K562 (cell line): ENCODE data around the gene TICRR. TPM values are rescaled to one million over a fixed set of nuclear protein-coding genes. Genes with fewer than 3 reads are reported as not detected.

Experiments used
- ATF1 ChIP-seq, 2 experiments: fragments of 450-650 bp in 1 of 2; IDR thresholded peaks; 2 replicates each; pipeline ENCODE4 v1.6.1; 2016; ENCODE audit warnings: missing compliant biosample characterization in 1 of 2, missing genetic modification characterization in 1 of 2
- ELF2 ChIP-seq: fragments of 250-450 bp; sonication (Bioruptor Pico); IDR thresholded peaks from 2 replicates; pipeline ENCODE4 v1.5.0; 2021; ENCODE audit warnings: mild to moderate bottlenecking
- FOS ChIP-seq: IDR thresholded peaks from 3 replicates; pipeline ENCODE4 v1.6.1; 2011; ENCODE audit not compliant: insufficient read length; ENCODE audit errors: extremely low read depth
- MLLT1 ChIP-seq, 2 experiments: fragments of 450-650 bp; IDR thresholded peaks; 2 replicates each; pipeline ENCODE4 v1.6.1; 2016
- NRF1 ChIP-seq, 2 experiments: fragments of 450-650 bp; IDR thresholded peaks in 1 of 2; conservative IDR thresholded peaks in 1 of 2; 2 replicates each; pipeline ENCODE4 v1.6.1; 2014; ENCODE audit warnings: mild to moderate bottlenecking in 2 of 2
- PHF20 ChIP-seq: fragments of 450-650 bp; IDR thresholded peaks from 2 replicates; pipeline ENCODE4 v1.6.1; 2018; ENCODE audit not compliant: partially characterized antibody
- PTBP1 ChIP-seq: fragments of 200-400 bp; formaldehyde crosslinking; IDR thresholded peaks from 2 replicates; pipeline ENCODE4 v1.6.1; 2017; ENCODE audit warnings: low read depth, low read length
- SRF ChIP-seq, 2 experiments: fragments of 250-450, 450-650 bp in 1 of 2; sonication (Bioruptor Pico) in 1 of 2; sonication (generic) in 1 of 2; formaldehyde crosslinking; IDR thresholded peaks; 2 replicates each; pipeline versions ENCODE4 v1.5.0 to v1.5.1; 2020 to 2022; ENCODE audit warnings: mild to moderate bottlenecking in 1 of 2, missing genetic modification reagents in 1 of 2
- XRCC5 ChIP-seq: fragments of 200-400 bp; formaldehyde crosslinking; IDR thresholded peaks from 2 replicates; pipeline ENCODE4 v1.6.1; 2017; ENCODE audit warnings: low read depth, mild to moderate bottlenecking, low read length
- ZBTB7A ChIP-seq: IDR thresholded peaks from 2 replicates; pipeline ENCODE4 v1.6.1; 2011; ENCODE audit warnings: low read depth, mild to moderate bottlenecking, low read length, moderate library complexity, borderline replicate concordance; ENCODE audit not compliant: control insufficient read depth
- ZFPM2 ChIP-seq: fragments of 250-450 bp; sonication (Bioruptor Pico); IDR thresholded peaks from 2 replicates; pipeline ENCODE4 v1.5.1; 2022; ENCODE audit warnings: mild to moderate bottlenecking
- ZFX ChIP-seq: sonication (generic); formaldehyde crosslinking; IDR thresholded peaks from 2 replicates; pipeline ENCODE4 v1.8.0; 2022; ENCODE audit warnings: mild to moderate bottlenecking, missing genetic modification reagents, moderate library complexity
- ZNF589 ChIP-seq: fragments of 200-800 bp; sonication (Bioruptor generic); IDR thresholded peaks from 2 replicates; pipeline ENCODE4 v1.6.1; 2016; ENCODE audit warnings: low read depth, missing genetic modification characterization, missing compliant biosample characterization
- ZNF699 ChIP-seq: fragments of 250-450 bp; sonication (Bioruptor Pico); IDR thresholded peaks from 2 replicates; pipeline ENCODE4 v1.8.0; 2021; ENCODE audit warnings: mild to moderate bottlenecking, moderate library complexity; ENCODE audit not compliant: insufficient replicate concordance
- ZSCAN29 ChIP-seq: fragments of 450-650 bp; IDR thresholded peaks from 2 replicates; pipeline ENCODE4 v1.6.1; 2017
- polyA plus RNA-seq, 8 experiments: library from polyadenylated mRNA; depleted of rRNA in 4 of 8; stranded (reverse) in 5 of 8; unstranded in 3 of 8; fragments of >200 nt; fragmentation: Nextera tagmentation in 2 of 8; fragmentation: Illumina TruSeq in 1 of 8; extraction: Ambion mirVana in 2 of 8; extraction: Trizol in 1 of 8; gene quantifications; 2 replicates each; pipeline versions ENCODE4 v1.2.1 to v1.2.3, GENCODE V29; 2011 to 2014; ENCODE audit warnings: inconsistent platforms in 1 of 8, missing spikeins in 1 of 8
- total RNA-seq, 7 experiments: library from RNA; depleted of rRNA in 6 of 7; stranded (reverse); fragments of >200 nt in 6 of 7; fragmentation: Illumina TruSeq in 2 of 7; extraction: Trizol in 2 of 7; gene quantifications; 2 replicates each; pipeline versions ENCODE4 v1.2.1 to v1.2.3, GENCODE V29; 2011 to 2021; ENCODE audit warnings: low replicate concordance in 1 of 7
- TF ChIP-seq, protein P1 (sequence below): fragments of 250-450 bp; sonication (Bioruptor Pico); IDR thresholded peaks from 2 replicates; pipeline ENCODE4 v1.5.0; 2022; ENCODE audit warnings: mild to moderate bottlenecking

The TICRR gene
- total and polyA plus RNA-seq, 9 of the 15 experiments (the other 6 are each of a cell fraction or from before 2014, with no cell fraction given) = 0.84 to 22.9 (median 13.7) TPM

GRCh38 chr15:89654847-89655805 lies 79.9 kb downstream of the TICRR start, which contains the start of gene KIF7 (continued):
- TF ChIP-seq NRF1 (conservative IDR thresholded peaks at IDR 0.05 in 1 of 2, IDR thresholded peaks at IDR 0.05 in 1 of 2) = peak in 1 of 2 experiments; percentile 19; a peak in 1 of 4 replicates
- TF ChIP-seq, protein P1, sequence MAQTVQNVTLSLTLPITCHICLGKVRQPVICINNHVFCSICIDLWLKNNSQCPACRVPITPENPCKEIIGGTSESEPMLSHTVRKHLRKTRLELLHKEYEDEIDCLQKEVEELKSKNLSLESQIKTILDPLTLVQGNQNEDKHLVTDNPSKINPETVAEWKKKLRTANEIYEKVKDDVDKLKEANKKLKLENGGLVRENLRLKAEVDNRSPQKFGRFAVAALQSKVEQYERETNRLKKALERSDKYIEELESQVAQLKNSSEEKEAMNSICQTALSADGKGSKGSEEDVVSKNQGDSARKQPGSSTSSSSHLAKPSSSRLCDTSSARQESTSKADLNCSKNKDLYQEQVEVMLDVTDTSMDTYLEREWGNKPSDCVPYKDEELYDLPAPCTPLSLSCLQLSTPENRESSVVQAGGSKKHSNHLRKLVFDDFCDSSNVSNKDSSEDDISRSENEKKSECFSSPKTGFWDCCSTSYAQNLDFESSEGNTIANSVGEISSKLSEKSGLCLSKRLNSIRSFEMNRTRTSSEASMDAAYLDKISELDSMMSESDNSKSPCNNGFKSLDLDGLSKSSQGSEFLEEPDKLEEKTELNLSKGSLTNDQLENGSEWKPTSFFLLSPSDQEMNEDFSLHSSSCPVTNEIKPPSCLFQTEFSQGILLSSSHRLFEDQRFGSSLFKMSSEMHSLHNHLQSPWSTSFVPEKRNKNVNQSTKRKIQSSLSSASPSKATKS (CRISPR knock-in tag) = no peak
- TF ChIP-seq PHF20 = peak; percentile 83
- TF ChIP-seq ZNF699 (CRISPR knock-in tag) = no peak
- TF ChIP-seq MLLT1 (IDR thresholded peaks at IDR 0.05) = no peak
- TF ChIP-seq XRCC5 = no peak
- TF ChIP-seq FOS = no peak
- no peak for TF ChIP-seq SRF (CRISPR knock-in tag; IDR thresholded peaks at IDR 0.05)
- TF ChIP-seq ELF2 (CRISPR knock-in tag) = no peak
- TF ChIP-seq ATF1 (CRISPR knock-in tag; IDR thresholded peaks at IDR 0.05) = 0 out of 2 replicates have a peak, but pooled peaks have one; percentile 20
- TF ChIP-seq ATF1 (tag; IDR thresholded peaks at IDR 0.05) = no peak
- TF ChIP-seq ZFX (CRISPR knock-in tag) = peak; percentile 68
- TF ChIP-seq ZNF589 = no peak
- TF ChIP-seq ZFPM2 (CRISPR knock-in tag) = no peak
- TF ChIP-seq PTBP1 = no peak
- TF ChIP-seq ZSCAN29 = no peak
- peak; percentile 50; the same call in 1 of the 2 replicates for TF ChIP-seq ZBTB7A
